Choroid plexus epithelial cell (primary cell): ENCODE data around the gene XKR3.

Experiments used
- DNase-seq: peaks from one replicate; pipeline ENCODE4 v3.0.0-alpha.2; 2010; ENCODE audit warnings: low read depth
- H3K4me3 ChIP-seq: 2 replicates; pipeline ENCODE4 v1.5.1; 2011; ENCODE audit warnings: low read depth, mild to moderate bottlenecking, control low read depth, low read length, moderate library complexity
- TF ChIP-seq, protein P1 (sequence below): conservative IDR thresholded peaks from 2 replicates; pipeline ENCODE4 v1.5.1; 2011; ENCODE audit warnings: low read depth, mild to moderate bottlenecking, control low read depth, inconsistent platforms, low read length, moderate library complexity

The XKR3 gene

DNA sequence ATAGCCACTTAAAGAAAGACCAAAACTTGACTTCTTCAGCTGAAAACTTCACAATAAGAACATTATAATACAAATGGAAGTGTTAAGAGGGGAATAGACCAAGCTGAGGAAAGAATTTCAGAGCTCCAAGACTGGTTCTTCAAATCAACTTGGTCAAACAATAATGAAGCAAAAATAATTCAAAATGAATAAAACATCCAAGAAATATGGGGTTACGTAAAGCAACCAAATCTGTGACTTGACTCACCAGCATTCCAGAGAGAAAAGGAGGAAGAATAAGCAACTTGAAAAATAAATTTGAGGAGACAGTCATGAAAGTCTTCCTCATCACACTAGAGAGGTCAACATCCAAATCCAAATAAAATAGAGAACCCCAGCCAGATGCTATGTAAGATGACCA lies 31.4 kb downstream of the XKR3 start:
- no peak overlapping the region for H3K4me3 ChIP-seq
- DNase-seq, result no peak
- TF ChIP-seq, protein P1, sequence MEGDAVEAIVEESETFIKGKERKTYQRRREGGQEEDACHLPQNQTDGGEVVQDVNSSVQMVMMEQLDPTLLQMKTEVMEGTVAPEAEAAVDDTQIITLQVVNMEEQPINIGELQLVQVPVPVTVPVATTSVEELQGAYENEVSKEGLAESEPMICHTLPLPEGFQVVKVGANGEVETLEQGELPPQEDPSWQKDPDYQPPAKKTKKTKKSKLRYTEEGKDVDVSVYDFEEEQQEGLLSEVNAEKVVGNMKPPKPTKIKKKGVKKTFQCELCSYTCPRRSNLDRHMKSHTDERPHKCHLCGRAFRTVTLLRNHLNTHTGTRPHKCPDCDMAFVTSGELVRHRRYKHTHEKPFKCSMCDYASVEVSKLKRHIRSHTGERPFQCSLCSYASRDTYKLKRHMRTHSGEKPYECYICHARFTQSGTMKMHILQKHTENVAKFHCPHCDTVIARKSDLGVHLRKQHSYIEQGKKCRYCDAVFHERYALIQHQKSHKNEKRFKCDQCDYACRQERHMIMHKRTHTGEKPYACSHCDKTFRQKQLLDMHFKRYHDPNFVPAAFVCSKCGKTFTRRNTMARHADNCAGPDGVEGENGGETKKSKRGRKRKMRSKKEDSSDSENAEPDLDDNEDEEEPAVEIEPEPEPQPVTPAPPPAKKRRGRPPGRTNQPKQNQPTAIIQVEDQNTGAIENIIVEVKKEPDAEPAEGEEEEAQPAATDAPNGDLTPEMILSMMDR, result no peak

DNA sequence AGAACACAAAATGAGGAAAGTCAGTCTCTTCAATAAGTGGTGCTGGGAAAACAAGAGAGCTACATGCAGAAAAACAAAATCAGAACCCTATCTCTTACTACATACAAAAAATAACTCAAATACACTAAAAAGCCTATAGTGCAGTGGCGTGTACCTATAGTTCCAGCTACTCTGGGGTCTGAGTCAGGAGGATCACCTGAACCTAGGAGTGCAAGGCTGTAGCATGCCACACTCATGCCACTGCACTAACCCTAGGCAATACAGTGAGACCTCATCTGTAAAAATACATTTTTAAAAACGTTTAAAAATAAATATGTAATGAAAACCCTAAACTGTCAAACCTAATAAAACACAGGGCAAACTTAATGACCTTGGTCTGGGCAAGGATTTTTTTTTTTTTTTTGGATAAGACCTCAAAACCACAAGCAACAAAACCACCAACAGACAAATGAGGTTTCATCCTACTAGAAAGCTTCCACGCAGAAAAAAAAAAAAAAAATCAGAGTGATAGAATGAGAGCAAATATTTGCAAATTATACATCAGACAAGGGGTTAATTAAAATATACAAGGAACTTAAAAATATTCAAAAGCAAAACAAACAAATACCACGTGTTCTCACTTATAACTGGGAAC lies 35.2 kb downstream of the XKR3 start:
- H3K4me3 ChIP-seq, result no peak overlapping the region
- no peak for DNase-seq
- TF ChIP-seq, protein P1, result no peak

DNA sequence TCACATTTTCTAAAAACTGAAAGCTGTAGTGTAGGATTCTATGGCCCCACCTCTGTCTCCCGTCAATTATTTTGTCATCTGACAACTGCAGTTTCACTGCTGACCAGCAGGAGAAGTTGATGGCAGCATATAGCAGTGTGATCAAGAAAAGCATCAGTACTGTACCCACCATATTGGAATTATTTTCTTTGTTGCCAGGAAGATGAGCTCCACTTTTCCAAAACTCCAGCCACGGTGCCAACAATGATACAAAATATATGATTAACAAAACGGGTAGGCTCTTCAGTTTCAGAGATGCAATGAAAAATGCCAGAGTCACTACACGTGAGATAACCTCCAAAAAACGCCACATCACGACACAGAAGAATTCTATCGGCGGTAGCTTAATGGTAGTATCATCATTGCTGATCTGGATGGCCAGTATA lies 41.3 kb downstream of the XKR3 start:
- no peak overlapping the region for H3K4me3 ChIP-seq
- TF ChIP-seq, protein P1, result peak; percentile 18
- DNase-seq, result no peak

DNA sequence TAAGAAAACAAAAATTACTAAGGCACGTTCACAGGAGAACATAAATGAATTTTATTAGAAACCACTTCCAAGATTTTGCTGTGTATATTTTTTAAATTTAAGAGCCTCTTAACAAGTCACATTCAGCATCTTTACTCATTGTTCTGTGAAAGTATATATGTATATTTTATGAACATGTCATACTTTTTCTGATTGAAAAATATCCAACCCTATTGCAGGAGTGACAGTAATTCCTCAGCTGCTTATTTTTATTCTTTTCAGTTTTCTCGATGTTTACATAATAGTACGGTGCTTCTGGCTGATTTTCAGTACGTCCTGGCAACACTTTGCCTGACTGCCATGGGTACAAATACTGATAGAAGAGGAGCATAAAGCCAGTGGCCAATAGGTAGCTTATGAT lies 41.8 kb downstream of the XKR3 start:
- DNase-seq, result no peak
- TF ChIP-seq, protein P1, result no peak
- H3K4me3 ChIP-seq, result no peak overlapping the region

DNA sequence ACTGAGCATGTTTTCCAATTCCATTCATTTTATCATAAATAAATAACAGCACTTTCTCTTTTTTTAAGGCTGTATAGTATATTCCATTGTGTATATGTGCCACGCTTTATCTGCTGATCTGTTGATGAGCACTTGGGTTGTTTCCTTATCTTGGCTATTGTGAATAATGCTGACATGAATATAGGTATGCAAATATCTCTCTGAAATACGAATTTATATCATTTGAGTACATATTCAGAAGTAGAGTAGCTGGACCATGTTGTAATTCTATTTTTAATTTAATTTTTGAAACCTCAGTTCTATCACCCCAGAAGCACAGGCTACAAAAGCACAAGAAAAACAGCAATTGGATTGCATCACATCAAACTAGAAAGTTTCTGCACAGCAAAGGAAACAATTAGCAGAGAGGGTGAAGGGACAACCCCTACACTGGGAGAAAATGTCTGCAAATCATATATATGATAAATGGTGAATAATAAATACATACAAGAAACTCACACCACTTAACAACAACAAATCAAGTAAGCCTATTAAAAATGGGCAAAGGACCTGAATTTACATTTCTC lies 43.4 kb downstream of the XKR3 start:
- TF ChIP-seq, protein P1, result no peak
- H3K4me3 ChIP-seq, result no peak overlapping the region
- DNase-seq, result no peak

DNA sequence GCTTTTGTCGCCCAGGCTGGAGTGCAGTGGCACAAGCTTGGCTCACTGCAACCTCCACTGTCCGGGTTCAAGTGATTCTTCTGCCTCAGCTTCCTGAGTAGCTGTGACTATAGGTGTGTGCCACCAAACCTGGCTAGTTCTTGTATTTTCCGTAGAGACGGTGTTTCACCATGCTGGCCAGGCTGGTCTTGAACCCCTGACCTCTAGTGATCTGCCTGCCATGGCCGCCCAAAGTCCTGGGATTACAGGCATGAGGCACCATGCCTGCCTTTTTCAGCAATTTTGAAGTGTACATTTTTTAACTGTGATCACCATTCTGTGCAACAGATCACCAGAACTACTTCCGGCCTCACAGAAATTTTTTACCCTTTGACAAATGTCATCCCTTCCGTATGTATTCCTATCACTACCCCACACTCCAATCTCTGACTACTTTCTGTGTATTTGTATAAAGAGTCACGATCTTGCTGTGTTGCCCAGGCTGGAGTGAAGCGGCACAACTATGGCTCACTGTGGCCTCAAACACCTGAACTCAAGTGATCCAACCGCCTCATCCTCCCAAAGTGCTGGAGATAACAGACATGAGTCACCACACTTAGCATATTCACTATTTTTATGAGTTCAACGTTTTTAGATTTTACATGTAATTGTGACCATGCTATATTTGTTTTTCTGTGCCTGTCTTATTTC lies 44.0 kb downstream of the XKR3 start:
- TF ChIP-seq, protein P1, result no peak
- DNase-seq, result no peak
- H3K4me3 ChIP-seq, result no peak overlapping the region
